ENCODE data around the gene SCG3. TPM values are rescaled to one million over a fixed set of nuclear protein-coding genes. Genes with fewer than 3 reads are reported as not detected.

Gene SCG3
- total RNA-seq, 2 donors from 2014 or later = 2.9 to 6.3 TPM

- no peaks in the 10 kb centered on the region for H3K36me3 ChIP-seq (replicated peaks in 1 of 2; ENCODE audit: insufficient read depth in 1 of 2, low read depth in 2 of 2)
- H3K27ac ChIP-seq = no peak overlapping the region
- ATAC-seq (no peak), DNase-seq (no peak)
- 16 to 19% methylated on average over 3 of the region's 3 CpGs for WGBS, 2 donors
- intact Hi-C loops (cut with DNase I) = no loop called here
- no peak overlapping the region for H3K4me3 ChIP-seq
- no peaks in the 10 kb centered on the region for H3K9me3 ChIP-seq
- no peaks in the 10 kb centered on the region for H3K27me3 ChIP-seq
- no peak for TF ChIP-seq POLR2A (IDR thresholded peaks at IDR 0.05)
- TF ChIP-seq CTCF (IDR thresholded peaks at IDR 0.05) = no peak
- no peaks in the 10 kb centered on the region for H3K4me1 ChIP-seq
Measured at GRCh38 chr15:51692154-51692553, 10.9 kb downstream of the SCG3 start.

GRCh38 chr15:51696566-51696965, 15.3 kb downstream of the SCG3 start:
- DNase-seq (no peak), ATAC-seq (no peak)
- TF ChIP-seq POLR2A (IDR thresholded peaks at IDR 0.05) = no peak
- Histone ChIP-seq H3K4me1 (no peaks in the 10 kb centered on the region), H3K9me3 (no peaks in the 10 kb centered on the region), H3K27ac (no peak overlapping the region), H3K36me3 (replicated peaks in 1 of 2; ENCODE audit: insufficient read depth in 1 of 2, low read depth in 2 of 2) (no peaks in the 10 kb centered on the region), H3K4me3 (no peak overlapping the region), H3K27me3 (no peaks in the 10 kb centered on the region)
- intact Hi-C loops (cut with DNase I) = no loop called here
- 80 to 81% methylated on average over 5 of the region's 5 CpGs for WGBS, 2 donors

DNA sequence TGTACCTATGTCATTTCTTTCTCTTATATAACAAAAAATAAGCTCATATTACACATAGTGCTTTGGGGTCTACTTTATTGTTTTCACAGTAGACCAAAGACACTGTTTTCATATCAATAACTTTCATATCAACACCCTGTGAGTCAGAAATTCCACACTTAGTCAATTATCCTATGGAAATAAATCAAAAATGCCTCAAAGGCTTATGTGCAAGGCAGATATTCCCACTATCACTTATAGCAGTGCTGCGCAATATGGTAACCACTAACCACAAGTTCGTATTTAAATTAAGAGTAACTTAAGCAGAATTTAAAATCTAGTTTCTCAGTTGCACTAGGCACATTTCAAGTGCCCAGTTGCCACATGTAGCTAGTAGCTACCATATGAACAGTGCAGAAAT, 15.9 kb downstream of the SCG3 start:
- 90 to 96% methylated on average over 2 of the region's 2 CpGs for WGBS, 2 donors
- Histone ChIP-seq H3K36me3 (replicated peaks in 1 of 2; ENCODE audit: insufficient read depth in 1 of 2, low read depth in 2 of 2) (no peaks in the 10 kb centered on the region), H3K27ac (no peak overlapping the region), H3K27me3 (no peaks in the 10 kb centered on the region), H3K4me1 (no peaks in the 10 kb centered on the region), H3K9me3 (no peaks in the 10 kb centered on the region), H3K4me3 (no peak overlapping the region)
- no peak for ATAC-seq
- no peak for TF ChIP-seq POLR2A (IDR thresholded peaks at IDR 0.05)
- TF ChIP-seq CTCF (IDR thresholded peaks at IDR 0.05) = no peak
- intact Hi-C loops (cut with DNase I) = no loop called here
- no peak for DNase-seq

DNA sequence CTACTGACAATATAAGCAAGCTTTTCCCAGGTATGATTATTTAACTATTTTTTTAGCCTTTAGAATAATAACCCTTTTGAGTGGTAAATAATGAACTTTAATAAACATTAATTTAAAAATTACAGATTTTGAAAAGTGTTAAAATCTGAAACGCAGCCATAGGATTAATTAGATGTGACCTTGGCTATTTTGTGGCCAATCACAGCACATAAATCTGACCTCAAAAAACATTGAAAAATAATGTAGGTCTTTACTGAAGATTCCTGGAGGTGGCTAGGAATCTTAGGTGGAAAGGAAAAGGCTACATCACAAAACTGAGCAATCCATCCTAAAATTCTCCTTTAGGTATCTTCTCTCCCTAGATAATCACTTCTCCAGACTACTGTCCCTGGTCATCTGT, 18.1 kb downstream of the SCG3 start:
- Histone ChIP-seq H3K4me3 (no peak overlapping the region), H3K27ac (no peak overlapping the region), H3K36me3 (replicated peaks in 1 of 2; ENCODE audit: insufficient read depth in 1 of 2, low read depth in 2 of 2) (no peaks in the 10 kb centered on the region), H3K9me3 (no peaks in the 10 kb centered on the region), H3K4me1 (no peaks in the 10 kb centered on the region), H3K27me3 (no peaks in the 10 kb centered on the region)
- DNase-seq (no peak), ATAC-seq (no peak)
- 58 to 69% methylated on average over 1 of the region's 1 CpG for WGBS, 2 donors
- TF ChIP-seq CTCF (IDR thresholded peaks at IDR 0.05) = no peak
- TF ChIP-seq POLR2A (IDR thresholded peaks at IDR 0.05) = no peak
- intact Hi-C loops (cut with DNase I) = no loop called here

DNA sequence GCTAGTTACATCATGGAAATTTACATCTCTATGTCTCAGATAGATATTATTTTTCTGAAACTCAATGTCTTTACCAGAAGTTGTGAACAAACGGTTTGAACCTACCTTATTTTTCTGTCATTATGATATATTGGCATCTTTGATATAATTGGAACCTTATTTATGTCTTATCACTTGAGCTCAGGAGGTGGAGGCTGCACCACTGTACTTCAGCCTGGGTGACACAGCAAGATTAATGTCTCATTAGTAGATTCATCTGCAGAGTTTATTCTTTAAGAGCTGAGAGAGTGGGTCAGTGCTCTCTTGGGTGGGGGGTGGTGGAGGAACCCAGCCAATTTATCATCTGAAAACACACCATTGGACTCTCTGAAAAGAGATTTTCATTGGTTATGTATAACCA, 21.4 kb downstream of the SCG3 start:
- no peaks in the 10 kb centered on the region for H3K27me3 ChIP-seq
- H3K4me1 ChIP-seq = peaks cover 9% of the 10 kb centered on the region
- no peak overlapping the region for H3K4me3 ChIP-seq
- WGBS, 2 donors = 38 to 45% methylated on average over 1 of the region's 1 CpG
- H3K27ac ChIP-seq = no peak overlapping the region
- H3K9me3 ChIP-seq = no peaks in the 10 kb centered on the region
- intact Hi-C loops (cut with DNase I) = no loop called here
- DNase-seq (no peak), ATAC-seq (no peak)
- H3K36me3 ChIP-seq (replicated peaks in 1 of 2; ENCODE audit: insufficient read depth in 1 of 2, low read depth in 2 of 2) = no peaks in the 10 kb centered on the region
- TF ChIP-seq CTCF (IDR thresholded peaks at IDR 0.05) = no peak
- no peak for TF ChIP-seq POLR2A (IDR thresholded peaks at IDR 0.05)
